OCI-LY7 (cell line): ENCODE data around the gene PTPRM. TPM values are rescaled to one million over a fixed set of nuclear protein-coding genes. Genes with fewer than 3 reads are reported as not detected.

ENCODE experiments used
- BruUV-seq: library from RNA; stranded (reverse); fragments of 400-500 nt; replicated peaks from 2 replicates; lab custom pipeline; 2021; lab: Mats Ljungman, UMichigan
- CTCF ChIA-PET: fragments of 300-600 bp; sonication (Branson Sonifier 250); formaldehyde crosslinking; loops from one replicate; lab custom pipeline; 2022; ENCODE audit warnings: antibody characterized with exemption; ENCODE audit not compliant: unreplicated experiment; lab: Charles Lee
- POLR2A ChIA-PET: fragments of 300-600 bp; sonication (Branson Sonifier 250); formaldehyde crosslinking; loops from one replicate; lab custom pipeline; 2022; ENCODE audit warnings: antibody characterized with exemption; lab: Charles Lee
- DNase-seq: peaks from one replicate; pipeline ENCODE4 v3.0.0-alpha.2; 2015; ENCODE audit warnings: low spot score
- H2AFZ ChIP-seq: fragments of 200-600 bp; sonication (generic), shearing (Covaris generic); 2 replicates; pipeline ENCODE4 v1.6.1; 2014; ENCODE audit warnings: mild to moderate bottlenecking, antibody characterized with exemption, low read length, moderate library complexity
- H3K27ac ChIP-seq: fragments of 200-600 bp; sonication (generic); 2 replicates; pipeline ENCODE4 v1.5.1; 2014; ENCODE audit warnings: mixed run types, low read depth, mild to moderate bottlenecking, moderate library complexity, low read length, inconsistent platforms; ENCODE audit not compliant: poor library complexity, severe bottlenecking
- H3K36me3 ChIP-seq: fragments of 200-600 bp; sonication (generic); 2 replicates; pipeline ENCODE4 v1.6.1; 2014; ENCODE audit warnings: mild to moderate bottlenecking, antibody characterized with exemption, low read length, moderate library complexity, mixed read lengths; ENCODE audit not compliant: insufficient read depth
- H3K4me1 ChIP-seq: fragments of 200-600 bp; sonication (generic); 2 replicates; pipeline ENCODE4 v1.5.1; 2014; ENCODE audit warnings: mild to moderate bottlenecking, low read length; ENCODE audit not compliant: insufficient read depth, poor library complexity, severe bottlenecking
- H3K4me2 ChIP-seq: fragments of 200-600 bp; sonication (generic); 2 replicates; pipeline ENCODE4 v1.6.1; 2014; ENCODE audit warnings: mild to moderate bottlenecking, low read length
- H3K4me3 ChIP-seq: fragments of 200-600 bp; sonication (generic); 2 replicates; pipeline ENCODE4 v1.5.1; 2014; ENCODE audit warnings: mild to moderate bottlenecking, low read depth, low read length; ENCODE audit not compliant: poor library complexity, severe bottlenecking
- H3K79me2 ChIP-seq: fragments of 200-600 bp; sonication (generic); 2 replicates; pipeline ENCODE4 v1.6.1; 2016; ENCODE audit warnings: low read depth, mild to moderate bottlenecking, low read length, moderate library complexity, mixed read lengths; ENCODE audit not compliant: insufficient read depth
- H3K9me2 ChIP-seq: fragments of 200-600 bp; sonication (generic); 2 replicates; pipeline ENCODE4 v1.6.1; 2016; ENCODE audit warnings: mild to moderate bottlenecking, low read length, mixed read lengths; ENCODE audit not compliant: insufficient read depth
- H3K9me3 ChIP-seq: fragments of 200-600 bp; sonication (generic); 2 replicates; pipeline ENCODE4 v1.6.1; 2014; ENCODE audit warnings: mild to moderate bottlenecking, mixed run types, low read length, mixed read lengths
- H4K20me1 ChIP-seq: fragments of 200-600 bp; sonication (generic); 2 replicates; pipeline ENCODE4 v1.6.1; 2014; ENCODE audit warnings: mild to moderate bottlenecking, antibody characterized with exemption, low read length, moderate library complexity, mixed read lengths; ENCODE audit not compliant: insufficient read depth
- CTCF ChIP-seq: fragments of 200-600 bp; sonication (generic); conservative IDR thresholded peaks from 2 replicates; pipeline ENCODE4 v1.5.1; 2014; ENCODE audit warnings: mild to moderate bottlenecking, antibody characterized with exemption, low read length, moderate library complexity, mixed read lengths
- EZH2phosphoT487 ChIP-seq: fragments of 200-600 bp; sonication (generic); IDR thresholded peaks from 2 replicates; pipeline ENCODE4 v1.6.1; 2018; ENCODE audit warnings: low read depth, borderline replicate concordance, mild to moderate bottlenecking, mixed run types, antibody characterized with exemption, low read length, moderate library complexity, mixed read lengths
- intact Hi-C: fragments of 100-400 bp; cut with micrococcal nuclease; formaldehyde crosslinking; loops from one replicate; pipeline ENCODE4 v1.10.0; 2022; ENCODE audit not compliant: unreplicated experiment
- total RNA-seq, 2 experiments: library from RNA; depleted of rRNA in 1 of 2; stranded (reverse); fragments of >200 nt in 1 of 2; shearing (Covaris generic) in 1 of 2; gene quantifications; 2 replicates each; pipeline ENCODE4 v1.2.3, GENCODE V29; 2014 to 2022

The PTPRM gene
- total RNA-seq, 2 experiments from 2014 or later: not detected

GRCh38 chr18:7590826-7591560 is 23.9 kb downstream of the PTPRM start:
- no peaks in the 10 kb centered on the region for H3K79me2 ChIP-seq
- H2AFZ ChIP-seq: no peak overlapping the region
- H3K4me2 ChIP-seq: no peak overlapping the region
- no peaks in the 10 kb centered on the region for H3K36me3 ChIP-seq
- H4K20me1 ChIP-seq: no peaks in the 10 kb centered on the region
- CTCF ChIA-PET: no interaction called here
- no peaks in the 10 kb centered on the region for H3K9me3 ChIP-seq
- no peak overlapping the region for H3K4me3 ChIP-seq
- TF ChIP-seq CTCF (no peak), EZH2phosphoT487 (no peak)
- no peak overlapping the region for H3K27ac ChIP-seq
- intact Hi-C loops: no loop called here
- no peaks in the 10 kb centered on the region for H3K4me1 ChIP-seq
- POLR2A ChIA-PET: no interaction called here
- H3K9me2 ChIP-seq: no peaks in the 10 kb centered on the region
- no peak for DNase-seq
- no TSS peak for BruUV-seq

- POLR2A ChIA-PET: no interaction called here
- H3K4me2 ChIP-seq: no peak overlapping the region
- H3K4me1 ChIP-seq: no peaks in the 10 kb centered on the region
- H3K9me3 ChIP-seq: no peaks in the 10 kb centered on the region
- H3K36me3 ChIP-seq: no peaks in the 10 kb centered on the region
- H3K79me2 ChIP-seq: no peaks in the 10 kb centered on the region
- CTCF ChIA-PET: no interaction called here
- no peak overlapping the region for H3K4me3 ChIP-seq
- TF ChIP-seq CTCF (no peak), EZH2phosphoT487 (no peak)
- intact Hi-C loops: no loop called here
- no peaks in the 10 kb centered on the region for H3K9me2 ChIP-seq
- no peak overlapping the region for H2AFZ ChIP-seq
- no peak for DNase-seq
- BruUV-seq: no TSS peak
- no peaks in the 10 kb centered on the region for H4K20me1 ChIP-seq
- no peak overlapping the region for H3K27ac ChIP-seq
Observed at GRCh38 chr18:7592305-7593071, 25.4 kb downstream of the PTPRM start.
